ENCODE measurements around the gene MYOT. TPM values are rescaled to one million over a fixed set of nuclear protein-coding genes. Genes with fewer than 3 reads are reported as not detected.

The MYOT gene
- total and polyA plus RNA-seq, 2 experiments from 2014 or later: 0.39 TPM; not detected in 1

- Histone ChIP-seq H3K4me1 (ENCODE audit: insufficient read depth) (no peaks in the 10 kb centered on the region), H4K20me1 (ENCODE audit: insufficient read depth) (no peaks in the 10 kb centered on the region), H3K9me2 (ENCODE audit: insufficient read depth) (no peaks in the 10 kb centered on the region), H3K9me3 (ENCODE audit: low read depth) (no peaks in the 10 kb centered on the region), H3K36me3 (ENCODE audit: low read depth) (no peaks in the 10 kb centered on the region), H3K27ac (no peak overlapping the region), H3F3A (ENCODE audit: insufficient read depth) (no peaks in the 10 kb centered on the region), H3K9ac (no peak overlapping the region), H3K4me2 (ENCODE audit: unreplicated experiment) (no peak overlapping the region), H3K79me2 (ENCODE audit: insufficient read depth) (no peaks in the 10 kb centered on the region), H2AFZ (no peak overlapping the region), H3K4me3 (no peak overlapping the region), H3K27me3 (replicated peaks; ENCODE audit: insufficient read depth) (no peaks in the 10 kb centered on the region)
- no peak for TF ChIP-seq EZH2 (IDR thresholded peaks at IDR 0.05; ENCODE audit: insufficient read depth, poor library complexity, severe bottlenecking)
- no peak for TF ChIP-seq EZH2phosphoT487 (IDR thresholded peaks at IDR 0.05; ENCODE audit: insufficient read depth, low read depth)
- in situ Hi-C loops (cut with MboI): no loop called here
- 89 to 93% methylated on average over 3 of the region's 3 CpGs for WGBS, 2 experiments (ENCODE audit: low coverage in 1 of 2, low lambda C conversion rate in 2 of 2, missing lambda C conversion rate in 2 of 2)
- no peak for DNase-seq
These were observed 3.9 kb downstream of the MYOT start for GRCh38 chr5:137871571-137871970.

- H3K4me3 ChIP-seq: no peak overlapping the region
These were observed 4.8 kb downstream of the MYOT start for GRCh38 chr5:137872466-137872865.

GRCh38 chr5:137876101-137876500 is 8.4 kb downstream of the MYOT start:
- Histone ChIP-seq H3F3A (ENCODE audit: insufficient read depth) (no peaks in the 10 kb centered on the region), H2AFZ (no peak overlapping the region), H3K4me1 (ENCODE audit: insufficient read depth) (no peaks in the 10 kb centered on the region), H3K36me3 (ENCODE audit: low read depth) (no peaks in the 10 kb centered on the region), H3K4me3 (no peak overlapping the region), H3K4me2 (ENCODE audit: unreplicated experiment) (no peak overlapping the region), H4K20me1 (ENCODE audit: insufficient read depth) (no peaks in the 10 kb centered on the region), H3K27me3 (replicated peaks; ENCODE audit: insufficient read depth) (no peaks in the 10 kb centered on the region), H3K9me3 (ENCODE audit: low read depth) (no peaks in the 10 kb centered on the region), H3K79me2 (ENCODE audit: insufficient read depth) (no peaks in the 10 kb centered on the region), H3K9me2 (ENCODE audit: insufficient read depth) (no peaks in the 10 kb centered on the region), H3K27ac (no peak overlapping the region), H3K9ac (no peak overlapping the region)
- in situ Hi-C loops (cut with MboI): no loop called here
- no peak for TF ChIP-seq EZH2phosphoT487 (IDR thresholded peaks at IDR 0.05; ENCODE audit: insufficient read depth, low read depth)
- TF ChIP-seq EZH2 (IDR thresholded peaks at IDR 0.05; ENCODE audit: insufficient read depth, poor library complexity, severe bottlenecking): no peak
- no peak for DNase-seq

More at GRCh38 chr5:137872466-137872865, 4.8 kb downstream of the MYOT start:
- Histone ChIP-seq H3K4me2 (ENCODE audit: unreplicated experiment) (no peak overlapping the region), H2AFZ (no peak overlapping the region), H3F3A (ENCODE audit: insufficient read depth) (no peaks in the 10 kb centered on the region), H3K9ac (no peak overlapping the region), H4K20me1 (ENCODE audit: insufficient read depth) (no peaks in the 10 kb centered on the region), H3K27me3 (replicated peaks; ENCODE audit: insufficient read depth) (no peaks in the 10 kb centered on the region), H3K4me1 (ENCODE audit: insufficient read depth) (no peaks in the 10 kb centered on the region), H3K27ac (no peak overlapping the region), H3K9me2 (ENCODE audit: insufficient read depth) (no peaks in the 10 kb centered on the region), H3K9me3 (ENCODE audit: low read depth) (no peaks in the 10 kb centered on the region), H3K79me2 (ENCODE audit: insufficient read depth) (no peaks in the 10 kb centered on the region), H3K36me3 (ENCODE audit: low read depth) (no peaks in the 10 kb centered on the region)
- 63 to 69% methylated on average over 3 of the region's 3 CpGs for whole genome bisulfite sequencing, 2 experiments (ENCODE audit: low coverage in 1 of 2, low lambda C conversion rate in 2 of 2, missing lambda C conversion rate in 2 of 2)
- no peak for TF ChIP-seq EZH2 (IDR thresholded peaks at IDR 0.05; ENCODE audit: insufficient read depth, poor library complexity, severe bottlenecking)
- TF ChIP-seq EZH2phosphoT487 (IDR thresholded peaks at IDR 0.05; ENCODE audit: insufficient read depth, low read depth): no peak
- in situ Hi-C loops (cut with MboI): no loop called here
- DNase-seq: no peak

GRCh38 chr5:137880313-137880712 is 12.7 kb downstream of the MYOT start:
- no peaks in the 10 kb centered on the region for H3K36me3 ChIP-seq (ENCODE audit: low read depth)
- H3K27me3 ChIP-seq (replicated peaks; ENCODE audit: insufficient read depth): no peaks in the 10 kb centered on the region
- H4K20me1 ChIP-seq (ENCODE audit: insufficient read depth): no peaks in the 10 kb centered on the region
- H3K4me1 ChIP-seq (ENCODE audit: insufficient read depth): no peaks in the 10 kb centered on the region
- H3K79me2 ChIP-seq (ENCODE audit: insufficient read depth): no peaks in the 10 kb centered on the region
- no peak overlapping the region for H3K4me2 ChIP-seq (ENCODE audit: unreplicated experiment)
- no peaks in the 10 kb centered on the region for H3K9me2 ChIP-seq (ENCODE audit: insufficient read depth)
- DNase-seq: no peak
- H3K27ac ChIP-seq: no peak overlapping the region
- WGBS, 2 experiments (ENCODE audit: low coverage in 1 of 2, low lambda C conversion rate in 2 of 2, missing lambda C conversion rate in 2 of 2): 11 to 15% methylated on average over 1 of the region's 1 CpG
- H3K9me3 ChIP-seq (ENCODE audit: low read depth): no peaks in the 10 kb centered on the region
- H3K4me3 ChIP-seq: no peak overlapping the region
- in situ Hi-C loops (cut with MboI): no loop called here
- no peak overlapping the region for H3K9ac ChIP-seq
- H3F3A ChIP-seq (ENCODE audit: insufficient read depth): no peaks in the 10 kb centered on the region
- TF ChIP-seq EZH2 (IDR thresholded peaks at IDR 0.05; ENCODE audit: insufficient read depth, poor library complexity, severe bottlenecking) (no peak), EZH2phosphoT487 (IDR thresholded peaks at IDR 0.05; ENCODE audit: insufficient read depth, low read depth) (no peak)
- H2AFZ ChIP-seq: no peak overlapping the region

- Histone ChIP-seq H3K4me1 (ENCODE audit: insufficient read depth) (no peaks in the 10 kb centered on the region), H2AFZ (peak overlapping the region; percentile 99), H3K9ac (peak overlapping the region; percentile 87), H3F3A (ENCODE audit: insufficient read depth) (no peaks in the 10 kb centered on the region), H3K9me2 (ENCODE audit: insufficient read depth) (no peaks in the 10 kb centered on the region), H4K20me1 (ENCODE audit: insufficient read depth) (no peaks in the 10 kb centered on the region), H3K27ac (no peak overlapping the region), H3K36me3 (ENCODE audit: low read depth) (no peaks in the 10 kb centered on the region), H3K79me2 (ENCODE audit: insufficient read depth) (no peaks in the 10 kb centered on the region), H3K9me3 (ENCODE audit: low read depth) (no peaks in the 10 kb centered on the region), H3K27me3 (replicated peaks; ENCODE audit: insufficient read depth) (no peaks in the 10 kb centered on the region), H3K4me2 (ENCODE audit: unreplicated experiment) (peak overlapping the region; percentile 95), H3K4me3 (peak overlapping the region; percentile 70; the same call in 1 of the 2 replicates)
- TF ChIP-seq EZH2 (IDR thresholded peaks at IDR 0.05; ENCODE audit: insufficient read depth, poor library complexity, severe bottlenecking) (no peak), EZH2phosphoT487 (IDR thresholded peaks at IDR 0.05; ENCODE audit: insufficient read depth, low read depth) (no peak)
- WGBS, 2 experiments (ENCODE audit: low coverage in 1 of 2, low lambda C conversion rate in 2 of 2, missing lambda C conversion rate in 2 of 2): 71 to 72% methylated on average over 2 of the region's 2 CpGs
- no peak for DNase-seq
- in situ Hi-C loops (cut with MboI): no loop called here
These were observed 20.2 kb downstream of the MYOT start for GRCh38 chr5:137887831-137888230.

All from GM23248 (cell line).